ENCODE data around the gene KIF18B. TPM values are rescaled to one million over a fixed set of nuclear protein-coding genes. Genes with fewer than 3 reads are reported as not detected.
A peak's percentile ranks its signal among the peaks of the same experiment; 100 is the strongest.

Gene KIF18B
- total and polyA plus RNA-seq, 2 of the 8 experiments (the other 6 are each of a cell fraction or from before 2014, with no cell fraction given), result 39.0 to 59.4 TPM

GRCh38 chr17:44899074-44899782, 48.3 kb downstream of the KIF18B start, which contains the start of gene EFTUD2:
Gene EFTUD2 (minus strand): TSS chr17:44899445. CDS start chr17:44894521, 4,924 bp downstream.
- Histone ChIP-seq H3K14ac (ENCODE audit: insufficient read length) (no peak within 1 kb of the TSS), H3K4me1 (replicated peaks in 1 of 4; ENCODE audit: control insufficient read depth in 3 of 4, insufficient read depth in 4 of 4, low read length in 3 of 4) (peaks cover 0 to 3% (median 1%) of the 10 kb centered on the region in 4 experiments; a peak in 1 of 7 replicates), H3K4me3 (ENCODE audit: extremely low read depth in 1 of 4, insufficient read depth in 2 of 4, low read depth in 3 of 4, low read length in 4 of 4) (peak within 1 kb of the TSS; percentile 85 to 100 (median 96)), H3K79me1 (ENCODE audit: low read depth, low read length) (0 out of 2 replicates have a peak, but pooled peaks cover 2% of the 10 kb centered on the region), H2BK120ac (replicated peaks; ENCODE audit: low read depth, low read length) (peak within 1 kb of the TSS; percentile 93), H3K56ac (replicated peaks; ENCODE audit: insufficient read length, low read depth, low read length) (peak within 1 kb of the TSS; percentile 98), H4K20me1 (replicated peaks in 1 of 2; ENCODE audit: control insufficient read depth in 1 of 2, insufficient read depth in 2 of 2, low read length in 2 of 2) (peaks cover 0 to 3% of the 10 kb centered on the region in 2 experiments), H3K79me2 (ENCODE audit: control insufficient read depth in 1 of 2, insufficient read depth in 2 of 2, low read length in 2 of 2) (peaks cover 0 to 36% of the 10 kb centered on the region in 2 experiments; a peak in 3 of 4 replicates), H3K27me3 (replicated peaks in 1 of 4; ENCODE audit: control insufficient read depth in 3 of 4, extremely low read depth in 1 of 4, insufficient read depth in 3 of 4, low read length in 3 of 4) (no peaks in the 10 kb centered on the region; a peak in 1 of 7 replicates), H2BK15ac (ENCODE audit: low read length) (peak within 1 kb of the TSS; percentile 84; the same call in 1 of the 2 replicates), H4K5ac (ENCODE audit: insufficient read length, low read depth, low read length) (peak within 1 kb of the TSS; percentile 100), H2AK5ac (ENCODE audit: low read depth, low read length) (no peak within 1 kb of the TSS), H2AFZ (ENCODE audit: low read length) (peak within 1 kb of the TSS; percentile 91), H3K23ac (ENCODE audit: insufficient read length) (no peak within 1 kb of the TSS), H3K23me2 (ENCODE audit: low read depth, low read length) (peaks cover 4% of the 10 kb centered on the region; the same call in 1 of the 2 replicates), H2BK5ac (ENCODE audit: low read depth, low read length) (peak within 1 kb of the TSS; percentile 100), H3K36me3 (ENCODE audit: control insufficient read depth in 2 of 4, insufficient read depth in 4 of 4, low read length in 3 of 4) (peaks cover 0 to 4% (median 3%) of the 10 kb centered on the region in 4 experiments; a peak in 3 of 8 replicates), H3K4ac (replicated peaks; ENCODE audit: insufficient read length, low read depth, low read length) (peak within 1 kb of the TSS; percentile 94), H4K8ac (ENCODE audit: extremely low read depth, insufficient read depth, low read length) (peak within 1 kb of the TSS; percentile 100; the same call in 1 of the 2 replicates), H2BK20ac (ENCODE audit: low read length) (no peak within 1 kb of the TSS), H3K4me2 (ENCODE audit: insufficient read depth in 1 of 2, low read depth in 2 of 2, low read length in 2 of 2) (peak within 1 kb of the TSS; percentile 88 to 97), H2BK12ac (ENCODE audit: low read depth, low read length) (peak within 1 kb of the TSS; percentile 98; the same call in 1 of the 2 replicates), H3K18ac (ENCODE audit: extremely low read depth, low read length) (peak within 1 kb of the TSS; percentile 100), H3K9ac (replicated peaks in 1 of 4; ENCODE audit: extremely low read depth in 1 of 4, low read depth in 3 of 4, low read length in 3 of 4) (peak within 1 kb of the TSS; percentile 88 to 99 (median 98)), H3K27ac (ENCODE audit: low read depth, low read length) (peak within 1 kb of the TSS; percentile 100), H4K91ac (replicated peaks; ENCODE audit: insufficient read length, low read length) (peak within 1 kb of the TSS; percentile 99), H3K9me3 (ENCODE audit: insufficient read depth in 2 of 2, low read depth in 1 of 2, low read length in 1 of 2) (no peaks in the 10 kb centered on the region)
- ChIA-PET POLR2A (ENCODE audit: partially characterized antibody) (interaction anchor here (0.7 to 3.5 kb wide), 26 partner anchors 7 to 262 kb away, joined by 3 to 23 read pairs (median 4); partner anchors contain the start of genes HEXIM1, HEXIM2 and HIGD1B), CTCF (ENCODE audit: partially characterized antibody) (interaction anchor here (0.6 to 5.8 kb wide), 7 partner anchors 12 to 250 kb away, joined by 3 to 36 read pairs (median 3); no protein-coding TSS in a partner anchor)
- FAIRE-seq, result no peak
- peak; percentile 67 to 96 for DNase-seq (ENCODE audit: low read depth in 1 of 2, low spot score in 2 of 2)
- 0% methylated on average over 54 of the region's 54 CpGs; no CpG with 5 or more reads in 1 of the 2 experiments for WGBS, 2 experiments (ENCODE audit: extremely low coverage in 1 of 2, insufficient coverage in 1 of 2, insufficient read length in 1 of 2, insufficient replicate concordance in 2 of 2, low coverage in 1 of 2, low lambda C conversion rate in 2 of 2, missing lambda C conversion rate in 1 of 2)
- TF ChIP-seq ZNF274 (IDR thresholded peaks at IDR 0.05; ENCODE audit: borderline replicate concordance, extremely low read depth, low read length) (no peak), TAF7 (optimal IDR thresholded peaks at IDR 0.05; ENCODE audit: borderline replicate concordance, low read depth, low read length) (peak; percentile 69), HDAC2 (IDR thresholded peaks at IDR 0.05; ENCODE audit: borderline replicate concordance in 1 of 2, low read depth in 2 of 2, low read length in 2 of 2) (peak in 1 of 2 experiments; percentile 57; a peak in 2 of 4 replicates), RAD21 (IDR thresholded peaks at IDR 0.05 in 1 of 2, conservative IDR thresholded peaks at IDR 0.05 in 1 of 2; ENCODE audit: low read depth in 2 of 2, low read length in 2 of 2) (no peak), RBBP5 (IDR thresholded peaks at IDR 0.05; ENCODE audit: borderline replicate concordance, low read depth, low read length) (peak; percentile 99), KDM5A (IDR thresholded peaks at IDR 0.05; ENCODE audit: low read length) (peak; percentile 90), RXRA (IDR thresholded peaks at IDR 0.05; ENCODE audit: insufficient read depth, low read depth, low read length) (no peak), SP1 (IDR thresholded peaks at IDR 0.05; ENCODE audit: low read depth, low read length) (no peak; the same call in 1 of the 2 replicates), SIRT6 (IDR thresholded peaks at IDR 0.05; ENCODE audit: low read length) (no peak), EZH2 (IDR thresholded peaks at IDR 0.05; ENCODE audit: low read depth, low read length, severe bottlenecking) (no peak)
